Neural cell (in vitro differentiated cells): Measurements from ENCODE around the gene TNFRSF8.

Experiments
- CTCF ChIP-seq: fragments of 450-650 bp; IDR thresholded peaks from 2 replicates; pipeline ENCODE4 v1.5.1; 2014; ENCODE audit warnings: antibody characterized with exemption, mild to moderate bottlenecking, moderate library complexity; ENCODE audit not compliant: poor library complexity, severe bottlenecking
- EZH2 ChIP-seq: fragments of 200-600, 300-800 bp; shearing (Covaris generic), sonication (generic); IDR thresholded peaks from 2 replicates; pipeline ENCODE4 v1.6.1; 2014; ENCODE audit warnings: antibody characterized with exemption, low read length, borderline replicate concordance, mild to moderate bottlenecking; ENCODE audit not compliant: insufficient read depth, poor library complexity, severe bottlenecking
- MXI1 ChIP-seq: fragments of 450-650 bp; conservative IDR thresholded peaks from 2 replicates; pipeline ENCODE4 v1.6.1; 2014; ENCODE audit warnings: antibody characterized with exemption, mild to moderate bottlenecking; ENCODE audit not compliant: poor library complexity, severe bottlenecking
- POLR2AphosphoS5 ChIP-seq: IDR thresholded peaks from 2 replicates; pipeline ENCODE4 v1.6.1; 2012
- RAD21 ChIP-seq: fragments of 450-650 bp; conservative IDR thresholded peaks from 2 replicates; pipeline ENCODE4 v1.6.1; 2014; ENCODE audit warnings: antibody characterized with exemption, mild to moderate bottlenecking, moderate library complexity
- REST ChIP-seq: IDR thresholded peaks from 2 replicates; pipeline ENCODE4 v1.6.1; 2012; ENCODE audit warnings: borderline replicate concordance
- SMC3 ChIP-seq: fragments of 450-650 bp; conservative IDR thresholded peaks from 2 replicates; pipeline ENCODE4 v1.6.1; 2014; ENCODE audit warnings: antibody characterized with exemption, mild to moderate bottlenecking, moderate library complexity; ENCODE audit not compliant: poor library complexity
- TAF1 ChIP-seq: IDR thresholded peaks from 2 replicates; pipeline ENCODE4 v1.6.1; 2012; ENCODE audit warnings: low read depth

- no peak for TF ChIP-seq CTCF
- no peak for TF ChIP-seq TAF1
- TF ChIP-seq EZH2: no peak
- no peak for TF ChIP-seq POLR2AphosphoS5
- no peak for TF ChIP-seq REST
- no peak for TF ChIP-seq SMC3
- no peak for TF ChIP-seq MXI1
- no peak for TF ChIP-seq RAD21
Observed at GRCh38 chr1:12172042-12172851, 109.1 kb downstream of the TNFRSF8 start.
